Rectal smooth muscle tissue (tissue), 1 donor: ENCODE results near the gene TTC6.

Source experiments
- H3K27ac ChIP-seq: one replicate; pipeline ENCODE4 v1.7.0; 2013; ENCODE audit warnings: low read depth, low read length, inconsistent platforms
- H3K27me3 ChIP-seq: one replicate; pipeline ENCODE4 v1.7.0; 2013; ENCODE audit warnings: low read length; ENCODE audit not compliant: control insufficient read depth, insufficient read depth
- H3K36me3 ChIP-seq: one replicate; pipeline ENCODE4 v1.7.0; 2013; ENCODE audit warnings: low read length; ENCODE audit not compliant: control insufficient read depth, insufficient read depth
- H3K4me1 ChIP-seq: one replicate; pipeline ENCODE4 v1.7.0; 2013; ENCODE audit warnings: low read length; ENCODE audit not compliant: control insufficient read depth, insufficient read depth
- H3K4me3 ChIP-seq: one replicate; pipeline ENCODE4 v1.7.0; 2013; ENCODE audit warnings: low read length
- H3K9ac ChIP-seq: one replicate; pipeline ENCODE4 v1.7.0; 2013; ENCODE audit warnings: low read length

The TTC6 gene

DNA sequence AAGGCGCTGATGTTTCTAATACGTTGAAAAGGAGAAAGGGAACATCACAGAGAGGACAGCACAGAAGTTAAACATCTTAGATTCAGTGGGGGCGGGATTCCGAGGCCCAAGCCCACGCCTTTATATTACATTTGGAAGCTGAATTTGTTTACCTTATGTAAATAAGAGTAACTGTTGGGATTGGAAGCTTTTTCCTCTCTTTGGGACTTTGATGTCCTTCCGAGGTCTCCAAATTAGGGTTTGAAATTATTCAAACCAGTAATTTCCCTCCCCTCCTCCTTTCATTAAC lies 6.8 kb upstream of the TTC6 start:
- H3K27ac ChIP-seq: no peak overlapping the region
- peaks cover 28% of the 10 kb centered on the region for H3K27me3 ChIP-seq
- peak overlapping the region; percentile 38 for H3K4me3 ChIP-seq

DNA sequence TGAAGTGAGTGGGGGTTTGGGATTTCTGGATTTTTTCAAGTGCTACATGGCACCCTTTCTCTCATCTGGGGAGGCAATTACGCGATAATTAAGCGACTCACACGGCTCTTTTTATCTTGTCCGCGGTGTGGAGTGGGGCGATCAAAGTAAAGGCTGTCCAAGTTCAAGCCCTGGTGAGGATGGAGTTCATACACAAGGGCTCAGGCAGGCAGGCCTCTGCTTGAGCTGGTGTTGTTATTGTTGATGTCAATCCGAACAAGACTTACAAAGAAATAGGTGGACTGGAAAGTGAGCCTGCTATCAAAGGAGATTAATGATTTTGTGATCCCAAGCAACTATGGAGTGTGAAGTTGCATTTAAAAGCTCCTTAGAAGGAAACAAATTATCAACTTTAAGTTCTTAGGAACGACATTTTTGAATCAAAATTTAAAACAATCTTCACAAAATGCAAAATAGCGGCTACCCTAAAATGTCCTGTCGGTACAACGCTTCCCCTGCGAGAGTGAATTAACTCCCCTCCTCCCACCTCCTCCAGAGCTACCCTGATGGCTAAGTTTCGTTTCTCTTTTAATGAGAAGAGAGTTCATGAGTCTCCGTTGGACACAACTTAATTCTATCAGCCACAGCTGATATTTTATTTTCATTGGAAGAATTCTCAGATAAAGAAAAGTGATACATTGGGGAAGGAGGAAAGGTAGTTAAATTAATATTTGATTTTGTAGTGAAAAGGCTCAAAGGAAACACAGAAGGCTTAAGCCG lies 6.3 kb upstream of the TTC6 start:
- Histone ChIP-seq H3K27me3 (peaks cover 29% of the 10 kb centered on the region), H3K9ac (no peak overlapping the region), H3K36me3 (no peaks in the 10 kb centered on the region), H3K4me3 (peak overlapping the region; percentile 38), H3K27ac (no peak overlapping the region), H3K4me1 (peaks cover 2% of the 10 kb centered on the region)

More for the DNA sequence above, 6.8 kb upstream of the TTC6 start:
- no peak overlapping the region for H3K9ac ChIP-seq
- H3K36me3 ChIP-seq: no peaks in the 10 kb centered on the region
- H3K4me1 ChIP-seq: no peaks in the 10 kb centered on the region

DNA sequence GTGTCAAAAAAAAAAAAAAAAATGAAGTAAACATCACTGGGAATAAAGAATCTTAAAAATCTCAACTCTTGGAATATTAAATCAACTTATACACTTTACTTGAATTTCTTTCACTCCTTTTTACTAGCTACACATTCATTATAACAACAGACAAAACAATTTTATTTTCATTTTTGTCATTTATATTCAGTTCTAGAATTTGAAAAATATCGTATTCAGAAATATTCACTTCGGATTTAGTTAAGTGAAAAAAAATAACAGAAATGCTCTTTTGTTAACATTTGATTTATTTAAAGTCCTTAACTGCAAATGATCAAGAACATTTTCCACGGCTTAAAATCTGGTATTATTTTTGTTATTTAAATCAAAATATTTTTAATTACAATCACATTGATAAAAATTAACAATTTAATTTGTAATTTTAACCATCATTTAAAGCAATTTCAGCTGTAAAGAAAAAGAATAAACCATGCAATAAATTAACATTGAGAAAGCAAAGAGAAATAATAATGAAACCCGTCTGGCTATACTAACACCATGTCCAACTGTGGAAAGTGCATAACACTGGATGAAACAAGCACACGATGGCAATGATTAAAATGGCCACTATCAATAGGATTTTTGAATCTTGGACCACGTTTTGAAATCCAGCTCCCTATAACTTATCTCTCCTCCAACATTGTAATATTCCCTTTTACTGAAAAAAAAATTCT lies 5.6 kb upstream of the TTC6 start:
- Histone ChIP-seq H3K36me3 (no peaks in the 10 kb centered on the region), H3K4me3 (no peak overlapping the region), H3K4me1 (peaks cover 3% of the 10 kb centered on the region), H3K27ac (no peak overlapping the region), H3K27me3 (peaks cover 33% of the 10 kb centered on the region), H3K9ac (no peak overlapping the region)

DNA sequence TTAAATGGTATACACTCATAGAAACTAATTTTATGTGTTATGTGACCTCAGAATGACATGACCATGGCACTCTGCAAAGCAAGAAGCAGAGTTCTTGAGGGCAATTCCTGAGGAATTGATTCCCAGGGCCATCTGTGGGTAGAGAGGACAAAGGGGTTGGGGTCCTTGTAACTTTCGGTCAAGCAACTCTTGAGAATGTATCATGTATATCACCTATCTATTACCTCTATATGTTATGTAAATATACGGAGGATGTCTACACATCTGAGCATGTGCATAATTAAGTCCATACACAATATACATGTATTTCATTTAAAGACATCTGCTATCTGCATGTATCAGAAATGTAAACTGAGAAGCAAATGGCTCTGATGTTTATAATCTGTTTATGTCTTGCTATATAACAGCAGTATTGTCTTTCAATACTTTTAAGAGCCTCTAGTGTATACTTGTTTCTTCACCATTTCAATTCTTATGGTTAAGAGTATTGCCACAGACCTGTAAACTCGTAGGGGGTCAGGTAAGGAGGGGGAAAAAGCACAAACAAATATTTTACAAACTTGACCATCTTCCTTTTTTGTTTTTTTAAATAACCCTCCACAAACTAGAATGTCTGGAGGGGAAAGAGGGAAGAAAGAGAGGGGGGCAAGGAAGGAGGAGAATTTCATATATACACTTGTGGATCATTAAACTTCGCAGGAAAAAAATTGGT lies 4.8 kb upstream of the TTC6 start:
- H3K27ac ChIP-seq: no peak overlapping the region
- H3K27me3 ChIP-seq: peaks cover 33% of the 10 kb centered on the region
- H3K9ac ChIP-seq: no peak overlapping the region
- peak overlapping the region; percentile 26 for H3K4me3 ChIP-seq
- peaks cover 3% of the 10 kb centered on the region for H3K4me1 ChIP-seq
- H3K36me3 ChIP-seq: no peaks in the 10 kb centered on the region

DNA sequence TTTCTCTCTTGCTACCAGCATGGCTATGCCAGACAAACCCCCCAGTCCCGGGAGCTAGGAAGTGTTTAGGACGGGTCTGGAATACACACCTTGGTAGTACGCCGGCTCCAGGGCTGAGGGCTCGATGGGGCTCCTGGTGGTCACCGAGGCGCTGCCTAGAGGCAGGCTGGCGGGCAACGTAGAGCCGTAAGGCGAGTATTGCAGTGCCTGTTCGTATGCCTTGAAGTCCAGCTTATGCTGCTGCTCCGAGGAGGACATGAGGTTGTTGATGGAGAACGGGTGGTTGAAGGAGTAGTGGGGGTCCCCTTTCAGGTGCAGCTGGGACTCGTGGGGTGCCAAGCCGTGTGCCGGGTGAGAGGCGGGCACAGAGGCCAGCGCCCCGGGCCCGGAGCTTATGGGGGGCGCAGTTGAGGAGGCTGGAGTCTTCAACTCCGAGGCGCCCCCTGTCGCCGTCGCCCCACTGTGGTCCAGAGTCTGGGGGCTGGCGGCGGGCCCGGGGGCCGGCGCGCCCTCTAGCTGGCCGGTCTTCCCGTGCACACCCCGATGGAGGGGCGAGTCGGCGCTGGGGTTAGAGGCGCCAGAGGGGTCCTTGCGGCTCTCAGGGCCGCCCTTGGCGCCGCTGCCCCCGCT lies 4.0 kb upstream of the TTC6 start:
- H3K27me3 ChIP-seq: peaks cover 28% of the 10 kb centered on the region
- peak overlapping the region; percentile 58 for H3K4me3 ChIP-seq
- peak overlapping the region; percentile 4 for H3K9ac ChIP-seq
- H3K36me3 ChIP-seq: no peaks in the 10 kb centered on the region
- no peak overlapping the region for H3K27ac ChIP-seq
- peaks cover 3% of the 10 kb centered on the region for H3K4me1 ChIP-seq

DNA sequence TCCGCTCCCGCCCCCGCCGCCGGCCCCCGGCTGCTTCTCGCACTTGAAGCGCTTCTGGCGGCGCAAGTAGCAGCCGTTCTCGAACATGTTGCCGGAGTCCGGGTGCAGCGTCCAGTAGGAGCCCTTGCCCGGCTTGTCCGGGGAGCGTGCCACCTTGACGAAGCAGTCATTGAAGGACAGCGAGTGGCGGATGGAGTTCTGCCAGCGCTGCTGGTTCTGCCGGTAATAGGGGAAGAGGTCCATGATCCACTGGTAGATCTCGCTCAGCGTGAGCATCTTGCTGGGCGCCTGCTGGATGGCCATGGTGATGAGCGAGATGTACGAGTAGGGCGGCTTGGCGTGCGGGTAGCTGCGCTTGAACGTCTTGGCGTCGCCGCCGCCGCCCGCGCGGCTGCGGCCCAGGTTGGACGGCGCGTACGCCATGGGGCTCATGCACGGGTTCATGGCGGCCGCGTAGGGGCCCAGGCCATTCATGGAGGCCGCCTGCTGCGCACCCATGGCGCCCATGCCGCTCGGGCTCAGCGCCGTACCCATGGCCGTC lies 3.4 kb upstream of the TTC6 start:
- no peaks in the 10 kb centered on the region for H3K36me3 ChIP-seq
- peak overlapping the region; percentile 49 for H3K4me3 ChIP-seq
- H3K4me1 ChIP-seq: peaks cover 3% of the 10 kb centered on the region
- no peak overlapping the region for H3K27ac ChIP-seq
- peaks cover 30% of the 10 kb centered on the region for H3K27me3 ChIP-seq
- H3K9ac ChIP-seq: no peak overlapping the region

DNA sequence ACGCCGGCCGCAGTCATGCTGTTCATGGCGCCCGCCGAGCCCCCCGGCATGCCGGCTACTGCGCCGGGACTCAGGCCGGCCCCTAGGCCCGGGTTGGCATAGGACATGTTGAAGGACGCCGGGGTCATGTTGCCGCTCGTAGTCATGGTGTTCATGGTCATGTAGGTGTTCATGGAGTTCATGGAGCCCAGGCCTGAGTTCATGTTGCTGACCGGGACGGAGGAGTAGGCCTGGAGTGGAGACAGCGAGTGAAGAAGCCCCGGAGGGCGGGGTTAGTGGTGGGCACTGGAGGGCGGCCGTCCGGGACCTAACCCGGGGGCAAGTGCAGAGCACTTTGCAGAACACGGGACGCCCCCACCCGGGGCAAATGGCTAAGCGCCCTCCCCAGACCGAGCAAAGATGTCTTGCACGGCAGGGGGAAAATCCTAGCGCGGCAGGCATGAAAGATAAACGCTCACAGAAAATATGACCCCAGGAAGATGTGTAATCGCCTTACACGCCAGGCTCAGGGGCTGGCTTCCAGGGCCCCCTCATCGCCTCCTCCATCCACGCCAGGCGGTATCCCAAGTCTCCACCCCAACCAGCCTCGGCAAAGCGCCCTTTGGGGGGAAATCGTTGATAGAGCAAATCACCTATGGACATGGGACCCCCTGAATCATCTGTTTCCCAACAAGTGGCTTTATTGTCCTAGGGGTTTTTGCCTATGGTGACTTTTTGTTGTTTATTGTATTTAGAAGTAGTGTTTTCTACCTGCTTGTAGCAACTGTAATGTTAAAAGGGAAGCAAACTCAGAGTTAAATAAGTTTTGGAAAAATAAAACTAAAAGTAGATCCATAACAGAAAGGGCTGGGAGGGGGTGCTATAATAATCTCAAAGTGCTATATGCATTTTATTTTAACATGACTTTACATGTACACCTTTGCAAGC lies 2.7 kb upstream of the TTC6 start:
- H3K27me3 ChIP-seq: peaks cover 34% of the 10 kb centered on the region

DNA sequence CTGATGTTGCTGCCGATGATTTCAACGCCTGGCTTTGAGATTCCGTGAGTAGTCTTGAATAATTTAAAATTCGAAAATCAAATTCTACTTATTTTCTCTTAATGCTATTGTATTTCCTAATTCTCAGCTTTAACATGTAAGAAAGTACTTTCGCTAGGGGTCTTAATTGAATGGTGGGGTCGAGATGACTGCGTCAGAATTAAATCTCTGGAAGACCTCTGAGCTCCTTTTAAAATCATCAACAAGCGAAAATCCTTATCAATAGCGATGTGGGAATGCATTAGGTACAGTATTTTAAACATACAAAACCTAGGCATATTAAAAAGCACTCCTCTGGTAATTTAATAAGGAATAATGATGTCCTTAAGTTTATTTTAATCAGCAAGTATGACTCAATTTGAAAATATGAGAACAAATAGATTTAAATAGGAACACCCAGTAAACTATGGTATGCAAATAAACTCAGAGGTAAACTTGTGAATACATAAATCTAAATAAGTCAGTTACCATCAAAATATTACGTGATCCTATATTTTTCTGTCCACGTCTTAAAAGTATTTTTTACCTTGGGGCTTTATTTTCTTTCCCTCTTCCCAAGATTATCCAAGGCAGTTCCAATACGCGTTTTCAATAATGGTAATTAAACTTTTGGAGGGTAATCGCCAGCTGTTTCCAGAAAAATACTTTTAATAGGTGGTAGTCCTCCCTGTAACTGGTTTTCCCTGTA lies 1.8 kb upstream of the TTC6 start:
- Histone ChIP-seq H3K4me1 (peaks cover 3% of the 10 kb centered on the region), H3K27ac (no peak overlapping the region), H3K4me3 (peak overlapping the region; percentile 58), H3K36me3 (no peaks in the 10 kb centered on the region), H3K9ac (no peak overlapping the region), H3K27me3 (peaks cover 38% of the 10 kb centered on the region)

More for the DNA sequence above, 2.7 kb upstream of the TTC6 start:
- H3K36me3 ChIP-seq: no peaks in the 10 kb centered on the region
- peaks cover 3% of the 10 kb centered on the region for H3K4me1 ChIP-seq
- peak overlapping the region; percentile 35 for H3K4me3 ChIP-seq
- H3K27ac ChIP-seq: no peak overlapping the region
- H3K9ac ChIP-seq: no peak overlapping the region

DNA sequence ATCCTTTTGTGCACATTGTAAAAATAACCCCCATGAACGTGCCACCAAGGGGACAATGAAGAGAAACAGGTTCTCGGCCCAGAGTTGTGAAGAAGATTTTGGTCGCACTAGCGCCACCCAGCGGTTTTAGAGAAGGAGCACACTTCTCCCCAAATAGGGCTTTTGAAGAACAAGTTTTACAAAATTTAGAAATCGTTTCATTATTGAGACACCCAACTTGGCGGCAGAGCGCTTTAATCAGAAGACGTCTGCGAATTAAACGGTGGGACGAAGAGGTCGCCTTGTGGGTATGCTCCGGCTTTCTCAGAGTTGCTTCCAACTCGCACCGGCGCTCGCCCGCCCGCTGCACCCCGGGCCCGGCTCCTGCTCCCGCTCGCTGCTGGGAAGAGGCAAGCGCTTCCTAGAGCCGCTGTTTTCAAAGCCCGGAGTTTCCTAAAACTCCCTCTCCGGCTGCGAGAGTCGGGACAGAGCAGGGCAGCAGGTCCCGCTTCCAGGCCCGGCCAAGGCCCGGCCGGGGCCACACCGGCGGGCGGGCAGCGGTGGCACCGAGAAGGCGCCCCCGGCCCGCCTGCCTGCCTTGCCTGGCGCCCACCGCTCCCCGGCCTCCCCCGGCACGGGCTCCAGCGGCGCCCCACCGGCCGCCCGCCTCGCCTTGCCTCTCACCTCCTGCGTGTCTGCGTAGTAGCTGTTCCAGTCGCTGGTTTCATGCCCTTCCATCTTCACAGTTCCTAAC lies 1.0 kb upstream of the TTC6 start:
- Histone ChIP-seq H3K9ac (peak overlapping the region; percentile 53), H3K36me3 (no peaks in the 10 kb centered on the region), H3K27ac (no peak overlapping the region), H3K4me1 (peaks cover 3% of the 10 kb centered on the region), H3K4me3 (peak overlapping the region; percentile 58), H3K27me3 (peaks cover 38% of the 10 kb centered on the region)

DNA sequence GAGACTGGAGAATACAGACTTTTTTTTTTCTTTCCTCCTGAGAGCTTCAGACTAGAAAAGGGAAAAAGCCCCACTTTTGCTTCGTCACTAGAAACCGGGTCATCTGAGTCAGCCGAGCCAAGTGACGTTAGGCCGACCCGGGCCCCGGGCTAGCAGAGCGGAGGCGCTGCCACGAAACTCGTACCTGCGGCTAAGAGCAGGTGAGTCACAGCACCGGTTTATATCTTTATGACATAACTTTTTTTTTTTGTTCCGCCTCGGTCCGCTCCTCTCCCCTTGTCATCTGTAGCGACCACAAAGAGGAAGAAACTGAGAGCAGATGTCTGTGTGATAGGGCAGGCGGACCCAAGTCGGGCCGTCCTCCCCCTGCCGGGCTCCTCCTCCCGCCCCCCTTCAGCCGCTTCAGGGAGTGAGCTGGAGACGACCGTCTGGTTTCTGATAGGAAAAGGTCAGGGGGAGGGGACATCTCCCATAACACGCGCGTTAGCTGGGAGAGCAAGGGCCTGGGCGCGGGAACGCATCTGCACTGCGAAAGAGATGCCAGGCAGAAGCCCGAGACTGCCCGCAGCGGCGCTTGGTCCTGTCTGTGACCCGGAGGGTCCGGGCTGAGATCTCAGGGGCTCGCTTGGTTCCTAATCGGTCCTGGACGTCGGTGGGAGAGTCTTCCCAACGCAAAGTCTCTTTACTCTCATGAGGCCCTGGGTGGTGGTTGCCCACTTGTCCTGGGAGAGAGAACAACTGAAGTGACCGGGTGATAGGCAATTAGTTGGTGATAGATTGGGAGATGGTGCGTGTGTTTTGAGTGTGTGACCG lies 586 bp downstream of the TTC6 start:
- peak overlapping the region; percentile 55 for H3K4me3 ChIP-seq
- peaks cover 44% of the 10 kb centered on the region for H3K27me3 ChIP-seq
- peak overlapping the region; percentile 47 for H3K9ac ChIP-seq
- H3K36me3 ChIP-seq: no peaks in the 10 kb centered on the region
- no peak overlapping the region for H3K27ac ChIP-seq
- H3K4me1 ChIP-seq: peaks cover 3% of the 10 kb centered on the region
